Spleen (tissue), 7 donors: ENCODE measurements around the gene ST8SIA6.
"Not testable (repeated sequence)": the region's sequence is repeated elsewhere in the genome, so short reads cannot be mapped to it uniquely, and the experiment has no call there.

ENCODE experiments used
- POLR2A ChIP-seq, 3 donors: fragments of 450-650 bp; IDR thresholded peaks; one replicate each; pipeline ENCODE4 v1.5.1; 2017; ENCODE audit warnings: antibody characterized with exemption in 3 of 3, mild to moderate bottlenecking in 1 of 3
- TF ChIP-seq, protein P1 (sequence below), 11 experiments: fragments of 200-600 bp in 7 of 11; fragments of 450-650 bp in 4 of 11; sonication (generic) in 4 of 11; IDR thresholded peaks in 8 of 11; conservative IDR thresholded peaks in 3 of 11; 1 replicate in 7 of 11; 2 replicates in 4 of 11; pipeline versions ENCODE4 v1.4.0 to v1.8.0; 2016 to 2021; ENCODE audit warnings: antibody characterized with exemption in 11 of 11, inconsistent platforms in 4 of 11, mild to moderate bottlenecking in 1 of 11
- donor health status: DM: no; HTN: no; CAD: no; lungs with moderate emphysema.
- donor health status: DM: no; HTN: no; CAD: no.
- donor health status: DM: no; HTN: no; CAD: no.

DNA sequence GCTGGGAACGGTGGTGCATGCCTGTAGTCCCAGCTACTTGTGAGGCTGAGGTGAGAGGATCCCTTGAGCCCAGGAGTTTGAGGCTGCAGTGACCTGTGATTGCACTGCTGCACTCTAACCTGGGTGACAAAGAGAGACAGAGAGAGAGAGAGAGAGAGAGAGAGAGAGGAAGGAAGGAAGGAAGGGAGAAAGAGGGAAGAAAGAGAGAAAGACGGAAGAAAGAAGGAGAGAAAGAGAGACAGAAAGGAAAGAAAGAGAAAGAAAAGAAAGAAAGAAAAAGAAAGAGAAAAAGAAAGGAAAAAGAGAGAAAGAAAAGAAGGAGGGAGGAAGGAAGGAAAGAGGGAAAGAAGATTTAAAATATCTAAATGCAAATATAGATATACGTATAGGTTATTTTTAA lies 132.4 kb downstream of the ST8SIA6 start:
- TF ChIP-seq, protein P1, sequence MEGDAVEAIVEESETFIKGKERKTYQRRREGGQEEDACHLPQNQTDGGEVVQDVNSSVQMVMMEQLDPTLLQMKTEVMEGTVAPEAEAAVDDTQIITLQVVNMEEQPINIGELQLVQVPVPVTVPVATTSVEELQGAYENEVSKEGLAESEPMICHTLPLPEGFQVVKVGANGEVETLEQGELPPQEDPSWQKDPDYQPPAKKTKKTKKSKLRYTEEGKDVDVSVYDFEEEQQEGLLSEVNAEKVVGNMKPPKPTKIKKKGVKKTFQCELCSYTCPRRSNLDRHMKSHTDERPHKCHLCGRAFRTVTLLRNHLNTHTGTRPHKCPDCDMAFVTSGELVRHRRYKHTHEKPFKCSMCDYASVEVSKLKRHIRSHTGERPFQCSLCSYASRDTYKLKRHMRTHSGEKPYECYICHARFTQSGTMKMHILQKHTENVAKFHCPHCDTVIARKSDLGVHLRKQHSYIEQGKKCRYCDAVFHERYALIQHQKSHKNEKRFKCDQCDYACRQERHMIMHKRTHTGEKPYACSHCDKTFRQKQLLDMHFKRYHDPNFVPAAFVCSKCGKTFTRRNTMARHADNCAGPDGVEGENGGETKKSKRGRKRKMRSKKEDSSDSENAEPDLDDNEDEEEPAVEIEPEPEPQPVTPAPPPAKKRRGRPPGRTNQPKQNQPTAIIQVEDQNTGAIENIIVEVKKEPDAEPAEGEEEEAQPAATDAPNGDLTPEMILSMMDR (IDR thresholded peaks at IDR 0.05 in 8 of 11, conservative IDR thresholded peaks at IDR 0.05 in 3 of 11): not testable (repeated sequence)
- not testable (repeated sequence) for TF ChIP-seq POLR2A (IDR thresholded peaks at IDR 0.05)
